Gastrocnemius medialis (tissue), 4 donors: ENCODE measurements around the gene COPZ2.

Source experiments
- CTCF ChIP-seq, 5 experiments: fragments of 450-650 bp in 3 of 5; fragments of 200-600 bp in 2 of 5; sonication (generic) in 2 of 5; IDR thresholded peaks in 4 of 5; conservative IDR thresholded peaks in 1 of 5; 1 replicate in 4 of 5; 2 replicates in 1 of 5; pipeline ENCODE4 v1.5.1; 2016 to 2019; ENCODE audit warnings: antibody characterized with exemption in 5 of 5, mild to moderate bottlenecking in 3 of 5, moderate library complexity in 3 of 5
- POLR2A ChIP-seq, 2 donors: fragments of 450-650 bp; IDR thresholded peaks; one replicate each; pipeline ENCODE4 v1.6.1; 2017; ENCODE audit warnings: antibody characterized with exemption in 2 of 2, mild to moderate bottlenecking in 2 of 2, moderate library complexity in 2 of 2

- TF ChIP-seq POLR2A (IDR thresholded peaks at IDR 0.05) = no peak
- no peak for TF ChIP-seq CTCF (IDR thresholded peaks at IDR 0.05 in 4 of 5, conservative IDR thresholded peaks at IDR 0.05 in 1 of 5)
These were observed 10.1 kb downstream of the COPZ2 start for GRCh38 chr17:48027322-48027981.
